GM12878 (cell line): ENCODE results near the gene DIAPH3. TPM values are rescaled to one million over a fixed set of nuclear protein-coding genes. Genes with fewer than 3 reads are reported as not detected.

ENCODE experiments used
- ATAC-seq: fragments of 200-7000 bp; cut with Tn5 transposase; 3 replicates; pipeline ENCODE4 v1.9.1; 2020; ENCODE audit warnings: mild to moderate bottlenecking, moderate library complexity
- BruUV-seq: library from RNA; stranded (reverse); fragments of 400-500 nt; replicated peaks from 2 replicates; lab custom pipeline; 2021; lab: Mats Ljungman, UMichigan
- CTCF ChIA-PET: fragments of 300-600 bp; sonication (Branson Sonifier 250); formaldehyde crosslinking; extraction: SDS; loops from one replicate; lab custom pipeline; 2021; ENCODE audit warnings: inconsistent platforms; lab: Yijun Ruan, JAX
- POLR2A ChIA-PET: fragments of 350-600 bp; formaldehyde crosslinking; extraction: SDS; loops from one replicate; lab custom pipeline; 2021; ENCODE audit warnings: inconsistent platforms; lab: Charles Lee
- RAD21 ChIA-PET: fragments of 300-600 bp; sonication (Branson Sonifier 250); formaldehyde crosslinking; loops from one replicate; lab custom pipeline; 2023; ENCODE audit warnings: antibody characterized with exemption; ENCODE audit not compliant: unreplicated experiment; lab: Charles Lee
- SMC1A ChIA-PET: fragments of 300-600 bp; sonication (Branson Sonifier 250); formaldehyde crosslinking; loops from one replicate; lab custom pipeline; 2023; ENCODE audit not compliant: unreplicated experiment, uncharacterized antibody; lab: Charles Lee
- DNase-seq: peaks from one replicate; pipeline ENCODE4 v3.0.0-alpha.2; 2011; ENCODE audit warnings: low read depth, low spot score
- FAIRE-seq: peaks from 3 replicates; lab custom pipeline; 2011; peaks lifted over from hg19 to GRCh38; lab: Jason Lieb, UNC
- H2AFZ ChIP-seq: 2 replicates; pipeline ENCODE4 v1.6.0; 2011; ENCODE audit warnings: low read depth, low read length, control low read depth; ENCODE audit not compliant: control insufficient read depth
- H3K27ac ChIP-seq: 2 replicates; pipeline ENCODE4 v1.5.1; 2011; ENCODE audit warnings: control low read depth; ENCODE audit not compliant: control insufficient read depth, insufficient read depth
- H3K27me3 ChIP-seq, 2 experiments: replicated peaks in 1 of 2; 2 replicates each; pipeline versions ENCODE4 v1.6.0 to v1.6.1; 2011; ENCODE audit warnings: low read length in 1 of 2; ENCODE audit not compliant: control insufficient read depth in 2 of 2, insufficient read depth in 2 of 2
- H3K36me3 ChIP-seq, 2 experiments: 2 replicates each; pipeline ENCODE4 v1.5.1; 2011; ENCODE audit warnings: low read length in 1 of 2; ENCODE audit not compliant: control insufficient read depth in 2 of 2, insufficient read depth in 2 of 2
- H3K4me1 ChIP-seq: 2 replicates; pipeline ENCODE4 v1.6.1; 2011; ENCODE audit warnings: mild to moderate bottlenecking, low read length, moderate library complexity, mixed read lengths; ENCODE audit not compliant: control insufficient read depth, insufficient read depth
- H3K4me2 ChIP-seq: 2 replicates; pipeline ENCODE4 v1.6.0; 2011; ENCODE audit warnings: control low read depth; ENCODE audit not compliant: control insufficient read depth, insufficient read depth
- H3K4me3 ChIP-seq: fragments of 200-600 bp; sonication (generic); 2 replicates; pipeline ENCODE4 v1.5.1; 2016
- H3K79me2 ChIP-seq: 2 replicates; pipeline ENCODE4 v1.6.0; 2011; ENCODE audit warnings: low read length; ENCODE audit not compliant: control insufficient read depth, insufficient read depth
- H3K9ac ChIP-seq: 2 replicates; pipeline ENCODE4 v1.8.0; 2011; ENCODE audit warnings: low read length, control low read depth, mixed read lengths; ENCODE audit not compliant: control insufficient read depth, insufficient read depth
- H3K9me3 ChIP-seq: replicated peaks from 3 replicates; pipeline ENCODE4 v1.5.1; 2011; ENCODE audit warnings: mild to moderate bottlenecking, low read length; ENCODE audit not compliant: control insufficient read depth, insufficient read depth
- H4K20me1 ChIP-seq: 2 replicates; pipeline ENCODE4 v1.6.0; 2011; ENCODE audit not compliant: control insufficient read depth, insufficient read depth
- CUX1 ChIP-seq: IDR thresholded peaks from 2 replicates; pipeline ENCODE4 v1.6.1; 2012; ENCODE audit warnings: improper control_type of control experiment, low read depth, low read length; ENCODE audit not compliant: insufficient replicate concordance
- DPF2 ChIP-seq: fragments of 450-650 bp; IDR thresholded peaks from 2 replicates; pipeline ENCODE4 v1.6.1; 2017; ENCODE audit warnings: mild to moderate bottlenecking
- IKZF1 ChIP-seq: fragments of 450-650 bp; conservative IDR thresholded peaks from 2 replicates; pipeline ENCODE4 v1.6.1; 2017; ENCODE audit warnings: antibody characterized with exemption, mild to moderate bottlenecking
- NBN ChIP-seq: fragments of 450-650 bp; IDR thresholded peaks from 2 replicates; pipeline ENCODE4 v1.6.1; 2016
- NR2C2 ChIP-seq: IDR thresholded peaks from 2 replicates; pipeline ENCODE4 v1.6.1; 2011; ENCODE audit warnings: borderline replicate concordance, low read depth; ENCODE audit not compliant: control insufficient read depth, insufficient read length
- STAT1 ChIP-seq: fragments of 450-650 bp; conservative IDR thresholded peaks from 2 replicates; pipeline ENCODE4 v1.6.1; 2014; ENCODE audit warnings: antibody characterized with exemption, mild to moderate bottlenecking
- ZNF207 ChIP-seq: fragments of 450-650 bp; IDR thresholded peaks from 2 replicates; pipeline ENCODE4 v1.6.1; 2014; ENCODE audit warnings: antibody characterized with exemption, mild to moderate bottlenecking, borderline replicate concordance
- WGBS: methylation state at CpG from one replicate; pipeline ENCODE4 v1.1.6; 2016; ENCODE audit warnings: low lambda C conversion rate; ENCODE audit not compliant: insufficient replicate concordance, insufficient coverage; ENCODE audit errors: missing lambda C conversion rate; 5-methylcytosine and 5-hydroxymethylcytosine counted together
- in situ Hi-C: fragments of 300-500 bp; cut with MboI; formaldehyde crosslinking; loops from 9 replicates; pipeline ENCODE4 v1.14.3; 2018; ENCODE audit warnings: mixed read lengths
- intact Hi-C: fragments of 100-400 bp; cut with micrococcal nuclease; formaldehyde crosslinking; loops from one replicate; pipeline ENCODE4 v1.14.2; 2022; ENCODE audit not compliant: unreplicated experiment
- polyA plus RNA-seq, 11 experiments: library from polyadenylated mRNA; depleted of rRNA in 4 of 11; unstranded in 6 of 11; stranded (reverse) in 5 of 11; fragments of >200 nt; fragmentation: Nextera tagmentation in 4 of 11; fragmentation: Illumina TruSeq in 1 of 11; extraction: Ambion mirVana in 4 of 11; extraction: Trizol in 1 of 11; gene quantifications; 1 replicate in 1 of 11; 2 replicates in 10 of 11; pipeline versions ENCODE4 v1.2.1 to v1.2.3, GENCODE V29; 2011 to 2016; ENCODE audit warnings: inconsistent platforms in 2 of 11, missing spikeins in 2 of 11, low read depth in 1 of 11
- total RNA-seq, 4 experiments: library from RNA; depleted of rRNA in 3 of 4; stranded (reverse); fragments of >200 nt in 3 of 4; fragmentation: Illumina TruSeq in 1 of 4; extraction: Trizol in 1 of 4; gene quantifications; 2 replicates each; pipeline versions ENCODE4 v1.2.1 to v1.2.3, GENCODE V29; 2013 to 2021
- TF ChIP-seq, protein P1 (sequence below): IDR thresholded peaks from 2 replicates; pipeline ENCODE4 v1.6.1; 2012; ENCODE audit warnings: low read depth, low read length, improper control_type of control experiment

DIAPH3 gene
- total and polyA plus RNA-seq, 10 of the 15 experiments (the other 5 are each of a cell fraction or from before 2014, with no cell fraction given), result 10.1 to 25.2 (median 15.4) TPM

DNA sequence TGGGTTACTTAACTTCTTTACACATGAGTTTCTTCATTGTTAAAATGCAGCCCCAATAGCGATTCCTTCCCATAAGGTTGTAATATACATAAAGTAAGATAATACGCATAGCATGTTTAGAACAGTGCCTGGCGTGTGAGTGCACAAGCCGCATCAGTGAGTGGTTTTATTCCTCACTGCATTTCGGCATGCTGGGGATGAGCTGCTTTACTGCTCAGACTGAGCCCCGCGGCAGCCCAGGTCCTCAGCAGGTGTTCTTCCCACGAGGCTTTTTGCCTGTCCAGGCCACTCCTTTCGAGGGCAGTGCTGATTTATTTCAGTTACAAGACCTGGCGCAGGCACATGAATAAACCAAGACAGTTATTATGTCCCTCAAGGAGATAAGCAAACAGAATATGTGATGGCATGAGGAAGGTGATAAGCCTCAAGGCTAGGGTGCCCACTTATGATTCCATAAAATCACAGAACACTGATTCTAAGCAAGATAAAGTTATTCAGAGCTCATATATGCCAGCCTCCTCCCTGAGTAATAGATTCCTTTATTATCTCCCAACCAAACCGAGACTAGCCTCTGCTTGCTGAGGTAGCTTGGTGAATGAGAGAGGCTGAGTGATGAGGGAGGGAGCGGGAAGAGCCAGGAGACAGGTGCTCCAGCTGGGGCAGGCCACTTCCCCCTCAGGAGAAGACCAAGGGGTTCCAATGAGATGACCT, 505.5 kb downstream of the DIAPH3 start (continued):
- no peak for TF ChIP-seq CUX1

- BruUV-seq, result no TSS peak
- TF ChIP-seq, protein P1, sequence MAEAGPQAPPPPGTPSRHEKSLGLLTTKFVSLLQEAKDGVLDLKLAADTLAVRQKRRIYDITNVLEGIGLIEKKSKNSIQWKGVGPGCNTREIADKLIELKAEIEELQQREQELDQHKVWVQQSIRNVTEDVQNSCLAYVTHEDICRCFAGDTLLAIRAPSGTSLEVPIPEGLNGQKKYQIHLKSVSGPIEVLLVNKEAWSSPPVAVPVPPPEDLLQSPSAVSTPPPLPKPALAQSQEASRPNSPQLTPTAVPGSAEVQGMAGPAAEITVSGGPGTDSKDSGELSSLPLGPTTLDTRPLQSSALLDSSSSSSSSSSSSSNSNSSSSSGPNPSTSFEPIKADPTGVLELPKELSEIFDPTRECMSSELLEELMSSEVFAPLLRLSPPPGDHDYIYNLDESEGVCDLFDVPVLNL, result no peak
- TF ChIP-seq ZNF207, result no peak
- no peak for TF ChIP-seq STAT1
- TF ChIP-seq CUX1, result no peak
- TF ChIP-seq NR2C2, result no peak
- TF ChIP-seq IKZF1, result no peak
- no peak for TF ChIP-seq DPF2
- TF ChIP-seq NBN, result no peak
- ChIA-PET CTCF (no interaction called here), SMC1A (interaction anchor here (1.1 kb wide), 1 partner anchor 122 kb away, joined by 3 read pairs; no protein-coding TSS in a partner anchor), POLR2A (no interaction called here), RAD21 (no interaction called here)
- Histone ChIP-seq H3K27ac (no peak overlapping the region), H3K4me1 (no peaks in the 10 kb centered on the region), H3K4me2 (no peak overlapping the region), H3K9me3 (no peaks in the 10 kb centered on the region), H3K4me3 (no peak overlapping the region), H3K9ac (no peak overlapping the region), H3K27me3 (0 out of 4 replicates have a peak, but pooled peaks cover 0 to 2% of the 10 kb centered on the region in 2 experiments), H2AFZ (no peak overlapping the region), H4K20me1 (no peaks in the 10 kb centered on the region), H3K36me3 (no peaks in the 10 kb centered on the region), H3K79me2 (no peaks in the 10 kb centered on the region)
- WGBS, result 50% methylated on average over 2 of the region's 2 CpGs
- FAIRE-seq (no peak), ATAC-seq (no peak), DNase-seq (no peak)
- in situ Hi-C loops (no loop called here), intact Hi-C loops (loop anchor here (10.0 kb wide), 1 partner anchor 521 kb away; no protein-coding TSS in a partner anchor)
Measured at GRCh38 chr13:59653916-59654315, 509.8 kb downstream of the DIAPH3 start.
